ENCODE measurements around the gene CYP27B1. TPM values are rescaled to one million over a fixed set of nuclear protein-coding genes. Genes with fewer than 3 reads are reported as not detected.

CYP27B1 gene
- total and polyA plus RNA-seq, 2 experiments from 2014 or later = 1.1 to 2.7 TPM

- no peak for TF ChIP-seq ZNF462 (CRISPR knock-in tag; IDR thresholded peaks at IDR 0.05)
- no peak for TF ChIP-seq NANOG (IDR thresholded peaks at IDR 0.05; ENCODE audit: borderline replicate concordance)
- no peak for TF ChIP-seq CTCF (conservative IDR thresholded peaks at IDR 0.05; ENCODE audit: low read depth in 2 of 2)
- TF ChIP-seq EZH2phosphoT487 (IDR thresholded peaks at IDR 0.05; ENCODE audit: unreplicated experiment) = no peak
- TF ChIP-seq ZNF331 (CRISPR knock-in tag; IDR thresholded peaks at IDR 0.05; ENCODE audit: low read depth) = no peak
- TF ChIP-seq JUNB (IDR thresholded peaks at IDR 0.05; ENCODE audit: unreplicated experiment) = no peak
- TF ChIP-seq POLR2AphosphoS5 (IDR thresholded peaks at IDR 0.05; ENCODE audit: low read depth) = no peak
- TF ChIP-seq ZNF114 (CRISPR knock-in tag; IDR thresholded peaks at IDR 0.05) = no peak
Observed at GRCh38 chr12:57751432-57751787, 15.5 kb downstream of the CYP27B1 start (continued).
